ENCODE measurements around the gene OS9. TPM values are rescaled to one million over a fixed set of nuclear protein-coding genes. Genes with fewer than 3 reads are reported as not detected.
"Not testable (repeated sequence)": the region's sequence is repeated elsewhere in the genome, so short reads cannot be mapped to it uniquely, and the experiment has no call there.

OS9 gene
- polyA plus RNA-seq, 12 donors, result 98.8 to 179 (median 121) TPM; not detected in 1

DNA sequence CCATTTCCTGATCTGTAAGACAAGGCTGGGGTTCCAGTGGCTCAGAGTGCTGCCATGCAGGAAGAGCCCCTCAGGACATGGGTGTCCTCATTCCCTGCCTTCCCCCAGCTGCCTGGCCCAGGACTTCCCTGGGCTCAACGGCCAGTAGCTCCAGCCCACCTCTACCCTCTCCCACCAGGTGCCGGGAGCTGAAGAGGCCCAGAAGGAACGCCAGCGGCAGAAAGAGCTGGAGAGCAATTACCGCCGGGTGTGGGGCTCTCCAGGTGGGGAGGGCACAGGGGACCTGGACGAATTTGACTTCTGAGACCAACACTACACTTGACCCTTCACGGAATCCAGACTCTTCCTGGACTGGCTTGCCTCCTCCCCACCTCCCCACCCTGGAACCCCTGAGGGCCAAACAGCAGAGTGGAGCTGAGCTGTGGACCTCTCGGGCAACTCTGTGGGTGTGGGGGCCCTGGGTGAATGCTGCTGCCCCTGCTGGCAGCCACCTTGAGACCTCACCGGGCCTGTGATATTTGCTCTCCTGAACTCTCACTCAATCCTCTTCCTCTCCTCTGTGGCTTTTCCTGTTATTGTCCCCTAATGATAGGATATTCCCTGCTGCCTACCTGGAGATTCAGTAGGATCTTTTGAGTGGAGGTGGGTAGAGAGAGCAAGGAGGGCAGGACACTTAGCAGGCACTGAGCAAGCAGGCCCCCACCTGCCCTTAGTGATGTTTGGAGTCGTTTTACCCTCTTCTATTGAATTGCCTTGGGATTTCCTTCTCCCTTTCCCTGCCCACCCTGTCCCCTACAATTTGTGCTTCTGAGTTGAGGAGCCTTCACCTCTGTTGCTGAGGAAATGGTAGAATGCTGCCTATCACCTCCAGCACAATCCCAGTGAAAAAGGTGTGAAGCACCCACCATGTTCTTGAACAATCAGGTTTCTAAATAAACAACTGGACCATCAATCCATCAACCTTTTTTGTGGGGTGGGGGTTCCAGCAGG is 27.0 kb downstream of the OS9 start:
- DNase-seq, result no peak

DNA sequence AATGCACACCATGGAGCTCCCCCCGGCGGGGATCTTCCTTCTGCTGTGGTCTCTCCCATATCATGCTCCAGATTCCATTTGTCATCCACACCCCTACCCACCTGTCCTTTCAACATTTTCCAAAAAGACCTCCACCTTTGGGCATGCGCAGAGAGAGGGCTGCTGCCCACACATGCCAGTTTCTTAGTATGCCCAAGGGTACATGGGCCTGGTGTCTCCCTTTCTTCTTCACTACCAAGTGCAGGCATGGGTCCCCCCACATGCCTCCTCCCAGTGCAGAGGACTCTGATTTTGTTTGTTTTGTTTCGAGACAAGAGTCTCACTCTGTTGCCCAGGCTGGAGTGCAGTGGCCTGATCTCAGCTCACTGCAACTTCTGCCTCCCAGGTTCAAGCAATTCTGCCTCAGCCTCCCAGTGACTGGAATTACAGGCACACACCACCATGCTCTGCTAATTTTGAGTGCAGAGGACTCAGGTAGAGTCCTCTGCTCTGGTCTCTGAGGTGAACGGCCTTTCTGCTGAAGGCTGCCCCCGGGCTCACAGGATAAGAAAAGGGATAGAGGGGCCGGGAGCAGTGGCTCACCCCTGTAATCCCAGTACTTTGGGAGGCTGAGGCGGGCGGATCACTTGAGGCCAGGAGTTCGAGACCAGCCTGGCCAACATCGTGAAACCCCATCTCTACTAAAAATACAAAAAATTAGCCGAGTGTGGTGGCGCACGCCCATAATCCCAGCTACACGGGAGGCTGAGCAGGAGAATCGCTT is 28.1 kb downstream of the OS9 start:
- DNase-seq, result not testable (repeated sequence)

DNA sequence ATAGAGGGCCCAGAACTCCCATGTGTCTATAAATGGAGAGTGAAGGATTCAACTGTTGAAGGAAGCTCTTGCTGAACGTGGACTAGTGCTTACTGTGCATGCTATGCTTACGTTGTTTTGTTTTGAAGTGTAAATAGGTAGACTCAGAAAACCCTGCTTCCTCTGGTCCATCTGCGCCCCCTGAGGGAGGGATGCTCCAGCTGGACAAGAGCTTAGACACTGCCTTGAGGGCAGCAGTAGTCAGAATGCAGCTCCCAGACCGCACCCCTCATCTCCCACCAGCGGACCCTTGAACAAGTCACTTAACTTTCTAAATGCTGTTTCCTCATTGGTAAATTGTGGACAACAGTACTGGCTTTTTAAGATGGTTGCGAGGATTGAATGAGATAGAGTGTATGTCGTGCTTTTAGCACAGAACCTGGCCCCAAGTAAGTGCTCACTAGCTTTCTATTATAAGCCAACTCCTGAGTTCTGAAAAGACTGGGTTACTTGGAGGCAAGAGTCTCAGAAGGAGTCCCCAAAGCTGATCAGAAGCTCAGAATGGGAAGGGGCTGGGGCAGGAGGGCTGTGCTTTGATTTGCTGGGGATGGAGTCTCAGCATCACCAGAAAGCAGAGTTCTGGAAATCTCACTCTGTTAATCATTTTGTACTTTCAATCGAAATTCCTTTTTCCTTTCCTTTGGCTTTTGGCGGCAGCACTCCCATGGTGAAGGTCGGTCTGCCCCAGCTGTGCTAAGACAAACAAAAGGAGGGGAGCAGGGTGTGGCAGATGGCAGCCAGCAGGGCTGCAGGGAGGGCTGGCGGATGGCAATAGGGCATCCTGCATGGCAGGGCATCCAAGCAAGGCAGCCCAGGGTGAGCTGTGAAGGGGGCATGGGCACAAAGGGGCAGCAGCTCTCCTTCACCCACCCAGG is 29.0 kb downstream of the OS9 start:
- no peak for DNase-seq

DNA sequence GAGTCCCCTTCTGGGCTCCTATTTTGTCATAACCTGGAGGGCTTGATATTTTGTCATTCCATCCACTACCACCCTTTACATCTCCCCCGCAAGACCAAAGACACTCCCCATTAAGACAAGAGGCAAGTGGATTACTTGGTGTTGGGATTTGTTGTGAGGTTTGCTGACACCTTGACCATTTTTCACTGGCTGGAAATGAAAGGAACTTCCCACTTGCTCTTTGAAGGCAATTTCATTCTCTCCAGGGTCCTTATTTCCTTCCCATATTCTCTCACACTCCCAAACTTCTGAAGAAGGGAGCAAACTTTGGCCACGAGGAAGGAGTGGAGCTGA is 29.7 kb downstream of the OS9 start:
- no peak for DNase-seq

DNA sequence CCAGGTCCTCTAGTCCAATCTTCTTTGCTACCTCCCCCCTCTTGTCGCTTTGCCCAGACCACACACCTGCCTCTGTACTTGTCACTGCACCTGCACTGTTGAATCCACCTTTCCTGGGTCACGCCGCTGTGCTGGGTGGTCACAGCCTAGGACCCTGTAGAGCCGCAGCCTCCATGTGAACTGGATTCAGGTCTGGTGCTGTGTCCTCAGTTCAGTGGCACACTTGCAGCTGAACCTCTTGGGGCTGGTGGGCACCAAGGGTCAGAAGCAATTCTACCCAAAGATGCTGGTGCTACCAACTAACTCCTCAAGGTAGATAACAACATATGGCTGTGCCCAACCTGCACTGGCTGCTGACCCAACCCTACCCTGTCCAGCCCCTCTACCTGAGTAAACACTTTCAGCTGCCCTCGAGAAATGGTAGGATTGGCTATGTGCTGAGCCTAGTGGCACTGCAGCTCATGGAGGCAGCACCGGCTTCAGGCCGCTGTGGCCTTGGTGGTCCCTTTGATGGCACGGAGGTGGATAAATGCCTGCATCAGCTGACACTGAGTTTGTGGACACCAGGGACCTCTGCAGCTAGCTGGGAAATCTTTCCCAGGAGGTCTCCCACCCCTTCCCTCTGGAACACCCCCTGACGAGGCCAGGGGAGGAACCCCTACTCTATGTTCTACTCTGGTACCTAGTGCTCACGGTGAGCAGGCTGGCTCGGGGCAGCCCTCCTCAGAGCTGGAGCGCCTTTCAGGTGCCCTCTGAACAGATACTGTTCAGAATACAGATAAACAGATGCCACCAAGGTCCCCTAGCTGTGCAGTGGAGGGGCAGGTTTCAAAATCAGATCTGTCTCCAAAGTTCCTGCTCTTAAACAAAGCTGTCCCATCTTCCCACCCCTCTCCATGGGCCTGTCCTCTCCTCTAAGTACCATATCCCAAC is 30.3 kb downstream of the OS9 start:
- DNase-seq, result no peak

DNA sequence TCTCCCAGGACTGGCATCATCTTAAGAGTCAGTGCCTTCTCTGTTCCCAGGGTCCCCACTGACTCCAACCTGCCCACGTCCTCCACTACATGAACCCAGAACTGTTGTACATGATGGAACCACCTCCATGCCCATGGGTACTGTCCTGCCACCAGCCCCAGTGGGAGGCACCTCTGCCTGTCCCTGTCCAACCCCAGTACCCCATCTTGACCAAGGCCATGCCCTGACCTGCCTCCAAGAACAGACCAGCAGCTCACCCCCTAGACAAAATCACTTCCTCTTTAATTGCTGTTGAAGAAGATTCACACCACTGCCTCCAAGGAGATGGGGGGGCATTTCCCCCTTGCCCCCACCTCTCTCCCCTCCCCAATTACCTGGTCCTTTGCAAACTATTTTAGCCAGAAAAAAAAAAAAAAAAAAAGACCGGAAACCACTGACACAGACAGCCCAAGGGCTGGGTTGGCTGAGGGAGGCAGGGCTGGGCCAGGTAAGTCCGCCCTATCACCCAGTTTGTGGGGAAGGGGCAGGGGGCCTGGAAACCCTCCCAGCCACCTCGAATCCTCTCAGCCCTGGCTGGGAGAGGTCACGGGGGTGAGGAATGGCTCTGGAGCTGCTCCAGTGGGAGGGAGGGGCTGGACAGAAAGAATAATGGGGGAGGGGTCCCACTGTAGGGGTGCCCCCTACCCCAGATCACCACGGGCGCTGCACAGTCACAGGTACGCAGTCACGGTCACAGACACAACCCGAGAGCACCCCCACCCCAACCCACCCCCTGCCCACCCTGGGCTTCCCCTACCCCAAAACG is 31.2 kb downstream of the OS9 start:
- DNase-seq, result no peak

DNA sequence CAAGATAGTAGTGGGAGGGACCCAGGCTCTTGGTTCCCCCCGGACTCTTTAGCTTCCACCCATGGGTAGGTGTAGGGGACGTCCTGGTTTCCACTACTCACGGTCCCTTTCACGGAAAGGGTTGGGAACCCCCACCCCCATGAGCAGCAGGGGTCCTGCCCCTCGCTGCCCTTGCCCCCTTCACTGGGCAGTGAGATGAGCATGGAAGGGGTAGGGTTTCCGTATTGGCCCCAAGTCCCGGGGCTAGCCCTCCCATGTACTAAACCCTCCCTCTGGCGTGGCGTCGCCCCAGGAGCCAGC is 31.9 kb downstream of the OS9 start:
- no peak for DNase-seq

DNA sequence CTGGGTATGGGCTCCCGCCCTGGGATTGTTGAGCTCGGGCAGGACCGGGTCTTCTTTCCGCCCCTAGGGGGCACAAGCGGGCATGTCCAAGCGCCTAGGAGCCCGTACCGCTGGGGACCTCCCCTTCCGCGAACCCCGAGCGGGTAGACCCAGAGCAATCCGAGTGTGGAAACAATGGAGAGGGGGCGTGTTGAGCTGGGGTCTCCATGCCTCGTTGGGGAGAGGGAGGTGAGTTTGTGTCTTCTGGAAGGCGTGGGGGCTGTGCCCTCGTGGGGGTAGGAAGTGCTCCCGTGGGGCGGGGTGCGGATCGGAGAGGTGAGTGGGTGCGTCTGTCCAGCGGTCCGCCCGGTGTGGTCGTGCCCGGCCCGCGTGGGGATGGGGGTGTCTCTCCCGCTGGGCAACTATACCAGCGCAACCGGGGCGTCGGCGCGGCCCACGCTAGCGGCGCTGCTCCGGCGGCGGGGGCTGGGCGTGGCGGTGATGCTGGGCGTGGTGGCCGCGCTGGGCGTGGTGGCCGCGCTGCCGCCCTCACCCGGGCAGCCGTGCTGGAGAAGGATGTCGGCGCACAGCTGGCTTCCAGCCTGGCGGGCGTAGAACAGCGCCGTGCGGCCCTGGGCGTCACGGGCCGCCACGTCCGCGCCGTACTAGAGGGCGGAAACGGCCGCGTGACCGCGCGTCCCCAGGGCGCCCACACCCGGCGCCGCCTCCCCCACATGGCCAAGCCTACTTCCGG is 32.4 kb downstream of the OS9 start:
- DNase-seq, result no peak

DNA sequence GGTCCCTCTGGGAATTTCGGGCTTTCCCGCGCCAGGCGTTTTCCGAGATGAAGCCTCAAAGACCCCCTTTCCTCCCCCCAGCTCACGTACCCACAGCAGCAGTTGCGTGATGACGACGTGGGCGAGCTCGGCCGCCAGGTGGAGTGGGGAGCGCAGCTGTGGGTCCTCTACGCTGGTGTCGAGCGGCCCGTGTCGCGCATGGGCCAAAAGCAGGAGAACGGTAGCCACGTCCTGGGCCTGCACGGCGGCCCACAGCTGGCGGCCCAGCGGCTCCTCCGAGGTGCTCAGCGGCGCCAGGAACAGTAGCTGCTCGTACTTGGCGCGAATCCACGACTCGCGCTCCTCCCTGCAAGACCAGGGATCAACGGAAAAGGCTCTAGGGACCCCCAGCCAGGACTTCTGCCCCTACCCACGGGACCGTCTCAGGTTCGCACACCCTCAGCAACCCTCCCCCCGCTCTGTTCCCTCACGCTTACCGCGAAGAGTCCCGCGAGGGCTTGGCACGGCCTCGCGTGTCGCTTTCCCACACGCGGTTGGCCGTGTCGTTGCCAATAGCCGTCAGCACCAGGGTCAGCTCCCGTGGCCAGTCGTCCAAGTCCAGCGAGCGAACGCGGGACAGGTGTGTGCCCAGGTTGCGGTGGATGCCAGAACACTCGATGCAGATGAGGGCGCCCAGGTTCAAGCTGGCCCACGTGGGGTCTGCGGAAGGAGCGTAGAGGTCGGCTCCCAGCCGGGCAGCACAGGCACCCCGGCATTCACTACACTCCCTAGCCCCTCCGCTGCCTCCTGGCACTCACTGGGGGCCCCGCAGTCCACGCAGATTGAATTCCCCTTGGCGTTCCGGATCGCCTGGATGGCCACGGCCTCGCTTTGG is 33.2 kb downstream of the OS9 start:
- no peak for DNase-seq

DNA sequence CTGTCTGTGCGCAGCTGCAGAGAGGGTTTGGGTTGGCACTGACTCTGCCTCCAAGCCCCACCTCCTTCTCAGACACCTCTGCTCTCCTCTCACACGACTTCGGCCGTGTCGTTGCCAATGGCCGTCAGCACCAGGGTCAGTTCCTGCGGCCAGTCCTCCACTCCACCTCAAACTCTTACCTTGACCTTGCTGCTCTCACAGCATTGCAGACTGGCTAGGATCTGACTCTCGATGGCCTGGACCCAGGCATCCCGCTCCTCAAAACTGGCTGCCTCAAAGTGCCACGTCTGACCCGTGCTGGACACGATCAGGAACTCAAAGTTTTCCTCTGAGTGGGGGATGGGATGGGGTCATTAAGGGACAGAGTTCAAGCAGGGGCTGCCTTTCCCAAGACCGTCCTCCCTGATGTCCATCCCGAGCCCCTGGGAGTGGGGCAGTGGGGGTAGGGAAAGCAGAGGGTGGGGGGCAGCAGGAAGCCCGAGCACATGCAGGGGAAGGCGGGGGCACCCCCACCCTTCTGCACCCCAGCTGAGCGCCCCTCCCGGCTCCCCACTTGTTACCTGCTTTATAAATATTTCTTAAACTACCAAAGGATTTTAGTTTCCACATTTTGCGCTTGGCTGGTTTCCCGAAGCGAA is 33.9 kb downstream of the OS9 start:
- DNase-seq, result no peak

DNA sequence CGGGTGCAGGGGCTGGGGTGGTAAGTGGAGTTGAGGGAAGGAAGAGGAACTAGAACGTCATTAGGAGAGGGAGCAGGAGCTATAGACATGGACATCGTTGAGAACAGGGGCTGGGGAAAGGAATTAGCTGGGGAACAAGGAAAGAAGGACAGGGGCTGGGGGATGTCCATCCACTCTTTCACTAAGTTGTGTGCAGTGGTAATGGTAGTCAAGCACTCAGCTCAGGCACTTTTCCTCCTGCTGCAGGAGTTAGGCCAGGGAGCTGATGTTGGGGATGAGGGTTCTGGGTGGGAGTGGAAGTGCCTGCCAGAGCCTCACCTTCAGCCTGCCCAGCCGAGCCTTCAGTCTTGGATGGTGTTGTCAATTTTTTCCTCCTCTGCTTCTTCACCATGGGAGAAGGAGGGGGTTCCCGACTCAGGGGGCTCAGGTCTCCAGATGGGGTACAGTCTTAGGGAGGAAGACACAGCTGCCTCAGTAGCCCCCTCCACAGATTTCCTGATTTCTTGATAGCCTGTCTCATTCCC is 35.5 kb downstream of the OS9 start:
- DNase-seq, result no peak

DNA sequence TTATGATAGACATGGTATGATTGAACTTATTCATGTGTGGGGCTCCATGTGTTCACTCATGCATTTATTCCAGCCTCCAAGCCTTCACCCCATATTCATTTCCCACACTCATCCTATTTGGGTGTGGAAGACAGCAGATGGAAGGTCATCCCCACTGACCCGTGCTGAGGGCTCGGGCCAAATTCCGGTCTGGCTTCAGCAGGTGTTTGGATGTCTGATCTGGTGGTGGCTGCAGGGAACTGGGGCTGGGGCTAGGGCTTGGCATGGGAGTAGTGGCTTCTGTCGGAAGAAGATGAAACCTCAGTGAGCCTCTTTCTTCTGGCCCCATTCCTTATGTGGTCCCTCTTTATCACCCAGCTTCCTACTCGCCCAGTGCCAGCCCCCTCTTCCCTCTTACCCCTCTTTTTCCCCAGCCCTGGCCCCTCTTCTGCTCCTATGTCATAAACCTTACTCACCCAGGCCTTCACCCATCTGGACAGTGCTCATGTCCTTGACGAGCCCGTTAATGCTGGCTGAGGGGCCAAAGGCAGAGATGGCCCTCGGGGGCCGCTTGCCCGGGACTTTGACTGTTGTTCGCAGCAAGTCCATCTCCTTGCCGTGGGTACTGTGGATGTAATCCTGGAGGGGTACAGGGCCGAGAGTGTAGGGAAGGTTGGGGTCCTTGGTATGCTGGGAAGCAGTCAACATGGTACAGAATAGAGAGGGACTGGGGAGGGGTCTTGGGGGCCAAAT is 36.6 kb downstream of the OS9 start:
- no peak for DNase-seq

DNA sequence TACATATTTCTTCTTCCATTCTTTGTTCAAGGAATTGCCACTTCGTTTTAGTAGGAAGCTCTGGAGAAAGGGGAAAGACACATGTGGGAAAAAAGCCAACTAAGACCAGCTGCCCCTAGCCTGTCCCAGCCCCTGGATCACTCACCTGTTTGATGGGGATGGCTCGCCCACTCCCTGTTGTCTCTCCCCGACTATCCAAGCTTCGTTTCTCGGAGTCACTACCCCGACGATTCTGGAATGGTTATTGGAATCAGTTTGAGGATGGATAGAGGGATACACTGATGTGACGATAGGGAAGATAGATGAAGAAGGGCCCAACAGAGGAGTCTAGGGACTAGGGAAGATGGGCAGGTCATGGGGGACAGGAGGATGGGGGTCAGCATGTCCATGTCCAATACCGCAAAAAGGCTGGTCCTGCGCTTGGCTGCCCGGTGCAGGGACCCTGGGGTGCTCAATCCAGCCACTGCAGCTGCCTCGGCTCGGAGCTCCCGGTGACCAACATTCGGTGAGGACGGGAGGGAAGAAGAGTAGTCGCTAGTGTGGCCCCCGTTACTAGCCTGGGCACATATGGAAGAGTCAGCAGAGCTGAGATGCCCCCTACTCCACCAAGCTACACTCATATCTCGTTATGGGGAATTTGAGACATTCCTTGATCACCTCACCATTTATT is 37.6 kb downstream of the OS9 start:
- no peak for DNase-seq

DNA sequence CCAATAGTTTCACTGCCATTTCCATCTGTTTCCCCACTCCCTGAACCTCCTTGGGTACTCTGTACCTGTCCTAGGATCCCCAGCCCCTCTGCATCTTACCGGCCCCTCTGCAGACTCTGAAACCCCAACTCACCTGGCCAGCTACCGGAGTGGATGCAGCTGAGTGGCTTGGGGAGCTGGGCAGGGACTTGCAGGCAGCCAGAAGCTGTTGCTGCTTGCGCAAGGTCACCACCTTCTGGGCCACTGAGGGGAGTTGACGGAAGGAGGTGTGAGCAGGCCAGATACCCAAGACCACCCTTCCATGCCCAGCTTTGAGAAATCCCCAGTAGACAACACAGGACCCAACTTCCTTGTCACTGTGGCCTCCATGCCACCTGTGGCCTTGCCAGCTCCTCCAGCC is 38.3 kb downstream of the OS9 start:
- no peak for DNase-seq

DNA sequence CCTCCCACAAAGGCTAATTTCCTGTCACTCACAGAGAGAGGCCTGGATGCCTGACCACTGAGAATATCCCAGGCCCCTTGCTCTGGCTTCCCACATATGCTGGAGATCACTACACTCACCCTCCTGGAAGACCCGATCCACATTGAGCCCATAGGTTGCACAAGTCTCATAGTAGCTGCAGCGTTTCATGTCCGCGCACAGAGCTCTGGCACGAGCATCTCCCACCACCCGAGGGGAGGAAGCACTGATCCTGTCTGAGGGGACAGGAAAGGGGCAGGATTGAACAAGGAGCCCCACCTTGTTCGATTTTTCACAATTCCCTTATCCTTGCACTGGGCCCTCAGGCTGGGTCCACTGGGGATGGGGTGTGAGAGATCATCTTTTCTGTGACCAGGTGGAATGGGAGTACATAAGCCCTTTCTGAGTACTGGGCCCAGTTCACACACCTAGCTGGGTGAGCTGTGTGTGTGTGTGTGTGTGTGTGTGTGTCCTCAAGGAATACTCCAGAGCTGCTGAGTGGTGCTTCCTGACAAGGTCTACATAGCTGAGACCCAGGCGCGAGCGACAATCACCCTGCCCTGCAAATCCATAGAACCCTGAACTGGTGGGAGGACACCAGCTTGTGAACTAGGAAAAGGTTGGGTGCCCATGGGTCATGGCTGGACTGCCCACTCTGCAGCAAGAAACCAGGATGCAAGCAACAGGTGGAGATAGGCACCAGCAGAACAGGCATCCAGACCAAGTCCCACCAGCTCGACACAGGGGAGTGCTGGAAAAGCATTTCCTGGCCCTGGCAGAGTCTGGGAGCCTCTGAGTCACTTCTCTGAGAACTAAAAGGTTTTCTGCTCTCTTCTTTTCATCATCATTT is 39.0 kb downstream of the OS9 start:
- no peak for DNase-seq

All from muscle of arm (tissue), 12 donors.